Measurements from ENCODE around the gene CD44.

Gene CD44

DNA sequence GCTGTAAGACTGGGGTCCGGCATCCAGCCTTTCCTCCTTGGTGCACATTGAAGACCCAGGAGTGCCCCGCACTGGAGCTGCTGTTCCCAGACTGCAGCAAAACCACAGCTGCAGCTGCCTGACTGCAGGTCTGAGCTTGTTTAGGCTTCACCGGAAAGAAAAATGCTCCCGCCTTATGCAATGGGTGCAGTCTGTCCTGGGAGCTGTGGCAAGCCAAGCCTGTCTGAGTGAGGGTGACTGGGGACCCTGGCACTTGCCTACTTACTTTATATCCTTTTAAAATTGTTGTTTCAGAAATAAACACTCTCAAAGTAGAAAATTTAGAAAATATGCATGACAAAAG lies 23.3 kb upstream of the CD44 start:
- Histone ChIP-seq H3K4me1 (no peaks in the 10 kb centered on the region), H3K4me3 (ENCODE audit: low read depth, low read length) (no peak overlapping the region), H3K27me3 (no peaks in the 10 kb centered on the region), H3K36me3 (no peaks in the 10 kb centered on the region), H3K9me3 (no peaks in the 10 kb centered on the region)
- DNase-seq: no peak
- TF ChIP-seq, protein P1, sequence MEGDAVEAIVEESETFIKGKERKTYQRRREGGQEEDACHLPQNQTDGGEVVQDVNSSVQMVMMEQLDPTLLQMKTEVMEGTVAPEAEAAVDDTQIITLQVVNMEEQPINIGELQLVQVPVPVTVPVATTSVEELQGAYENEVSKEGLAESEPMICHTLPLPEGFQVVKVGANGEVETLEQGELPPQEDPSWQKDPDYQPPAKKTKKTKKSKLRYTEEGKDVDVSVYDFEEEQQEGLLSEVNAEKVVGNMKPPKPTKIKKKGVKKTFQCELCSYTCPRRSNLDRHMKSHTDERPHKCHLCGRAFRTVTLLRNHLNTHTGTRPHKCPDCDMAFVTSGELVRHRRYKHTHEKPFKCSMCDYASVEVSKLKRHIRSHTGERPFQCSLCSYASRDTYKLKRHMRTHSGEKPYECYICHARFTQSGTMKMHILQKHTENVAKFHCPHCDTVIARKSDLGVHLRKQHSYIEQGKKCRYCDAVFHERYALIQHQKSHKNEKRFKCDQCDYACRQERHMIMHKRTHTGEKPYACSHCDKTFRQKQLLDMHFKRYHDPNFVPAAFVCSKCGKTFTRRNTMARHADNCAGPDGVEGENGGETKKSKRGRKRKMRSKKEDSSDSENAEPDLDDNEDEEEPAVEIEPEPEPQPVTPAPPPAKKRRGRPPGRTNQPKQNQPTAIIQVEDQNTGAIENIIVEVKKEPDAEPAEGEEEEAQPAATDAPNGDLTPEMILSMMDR (IDR thresholded peaks at IDR 0.05; ENCODE audit: low read depth, low read length): no peak

DNA sequence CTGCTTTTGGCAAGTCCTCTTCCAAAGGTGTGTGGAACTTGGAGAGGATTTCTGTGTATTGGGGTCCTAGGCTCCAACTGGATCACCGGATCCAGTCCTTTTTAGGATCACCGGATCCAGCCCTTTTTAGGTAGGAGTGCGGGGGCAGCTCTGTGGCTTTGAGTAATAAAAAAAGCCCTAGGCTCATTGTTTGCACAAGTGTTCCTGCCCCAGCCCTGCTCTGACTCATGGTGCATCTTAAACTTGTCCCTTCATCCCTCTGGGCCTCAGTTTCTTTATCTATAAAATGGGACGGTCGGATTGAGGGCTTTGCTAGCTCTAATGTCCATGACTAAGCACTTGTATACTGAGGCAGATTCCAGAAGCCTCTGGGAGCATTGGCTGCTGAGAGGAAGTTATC lies 22.7 kb upstream of the CD44 start:
- Histone ChIP-seq H3K4me3 (ENCODE audit: low read depth, low read length) (no peak overlapping the region), H3K27me3 (no peaks in the 10 kb centered on the region), H3K9me3 (no peaks in the 10 kb centered on the region), H3K4me1 (no peaks in the 10 kb centered on the region), H3K36me3 (no peaks in the 10 kb centered on the region)
- TF ChIP-seq, protein P1 (IDR thresholded peaks at IDR 0.05; ENCODE audit: low read depth, low read length): no peak
- no peak for DNase-seq

DNA sequence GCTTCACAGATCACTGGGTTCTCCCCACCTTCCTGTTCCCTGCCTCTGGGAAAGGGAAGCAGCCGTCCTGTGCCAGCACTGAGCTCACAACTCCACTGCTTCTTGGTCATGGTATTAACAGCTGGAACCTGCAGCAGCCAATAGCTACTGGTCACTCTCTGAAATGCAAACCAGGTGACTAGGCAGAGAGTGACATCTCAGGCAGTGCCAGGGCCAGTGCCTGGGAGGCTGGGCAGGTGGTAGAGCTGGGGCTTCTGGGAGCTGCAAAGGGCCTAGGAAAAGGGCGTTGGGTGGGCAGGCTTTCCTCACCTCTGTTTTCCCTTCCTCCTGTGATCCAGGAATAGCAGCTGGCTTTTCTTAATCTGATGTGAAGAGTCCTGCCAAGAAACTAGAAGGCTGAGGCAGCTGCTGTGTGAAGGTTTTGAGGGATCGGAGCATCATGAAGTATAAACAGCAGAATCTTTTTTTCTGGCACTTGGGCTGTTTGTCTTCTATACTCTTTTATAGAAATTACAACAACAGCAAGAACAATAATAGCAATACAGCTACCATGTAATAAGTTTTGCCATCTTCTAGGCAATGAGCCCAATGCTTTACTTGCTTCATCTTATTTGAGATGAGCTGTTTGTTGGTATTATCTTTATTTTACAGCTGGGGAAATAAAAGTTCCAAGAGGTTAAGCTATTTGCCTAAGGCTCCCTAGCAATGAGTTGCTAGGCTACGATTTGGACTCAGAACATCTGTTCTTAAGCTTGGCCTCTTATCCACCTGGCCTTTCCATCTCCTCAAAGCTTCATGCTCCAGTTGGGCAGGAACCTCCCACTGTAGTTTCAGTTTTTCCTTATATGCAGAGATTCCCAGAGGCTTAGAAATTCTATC lies 22.0 kb upstream of the CD44 start:
- Histone ChIP-seq H3K36me3 (no peaks in the 10 kb centered on the region), H3K9me3 (no peaks in the 10 kb centered on the region), H3K4me1 (no peaks in the 10 kb centered on the region), H3K4me3 (ENCODE audit: low read depth, low read length) (no peak overlapping the region), H3K27me3 (no peaks in the 10 kb centered on the region)
- DNase-seq: no peak
- TF ChIP-seq, protein P1 (IDR thresholded peaks at IDR 0.05; ENCODE audit: low read depth, low read length): no peak

DNA sequence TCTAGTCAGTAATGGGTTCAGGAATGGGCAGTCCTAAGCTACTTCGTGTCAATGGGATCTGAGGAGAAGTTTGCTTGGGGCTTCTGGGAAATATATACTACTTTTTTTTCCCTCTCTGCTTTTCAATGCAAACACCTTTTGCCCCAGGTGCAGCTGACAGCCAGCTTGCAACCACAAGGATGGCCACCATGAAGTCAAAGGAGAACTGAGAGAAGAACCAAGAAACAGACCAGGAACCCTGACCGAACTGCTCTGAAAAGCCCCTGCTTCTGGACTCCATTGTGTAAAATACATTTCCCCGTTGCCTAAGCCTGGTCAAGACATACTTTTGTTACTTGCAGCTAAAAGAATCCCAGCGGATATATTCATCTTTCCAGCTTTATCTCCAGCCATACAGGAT lies 20.1 kb upstream of the CD44 start:
- TF ChIP-seq, protein P1 (IDR thresholded peaks at IDR 0.05; ENCODE audit: low read depth, low read length): no peak
- H3K9me3 ChIP-seq: no peaks in the 10 kb centered on the region
- no peaks in the 10 kb centered on the region for H3K36me3 ChIP-seq
- no peak overlapping the region for H3K4me3 ChIP-seq (ENCODE audit: low read depth, low read length)
- H3K27me3 ChIP-seq: no peaks in the 10 kb centered on the region
- H3K4me1 ChIP-seq: no peaks in the 10 kb centered on the region
- DNase-seq: no peak

DNA sequence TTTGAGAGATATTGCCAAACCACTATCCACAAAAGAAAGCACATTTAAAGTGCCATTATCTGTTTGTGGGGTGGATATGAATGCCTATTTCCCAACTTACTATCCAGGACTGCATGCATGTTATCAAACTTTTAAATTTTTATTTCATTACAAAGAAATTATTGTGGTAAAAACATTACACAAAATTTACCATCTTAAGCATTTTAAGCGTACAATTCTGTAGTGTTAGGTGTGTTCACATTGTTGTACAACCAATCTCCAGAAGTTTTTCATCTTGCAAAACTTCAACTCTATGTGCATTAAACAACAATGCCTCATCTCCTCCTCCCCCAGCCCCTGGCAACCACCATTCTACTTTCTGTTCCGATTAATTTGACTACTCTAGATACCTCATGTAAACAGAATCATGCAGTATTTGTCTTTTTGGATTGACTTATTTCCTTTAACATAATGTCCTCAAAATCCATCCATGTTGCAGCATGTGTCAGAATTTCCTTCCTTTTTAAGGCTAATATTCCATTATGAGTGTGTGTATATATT lies 17.6 kb upstream of the CD44 start:
- TF ChIP-seq, protein P1 (IDR thresholded peaks at IDR 0.05; ENCODE audit: low read depth, low read length): no peak
- Histone ChIP-seq H3K27me3 (no peaks in the 10 kb centered on the region), H3K4me3 (ENCODE audit: low read depth, low read length) (no peak overlapping the region), H3K9me3 (no peaks in the 10 kb centered on the region), H3K36me3 (no peaks in the 10 kb centered on the region), H3K4me1 (no peaks in the 10 kb centered on the region)
- DNase-seq: no peak

DNA sequence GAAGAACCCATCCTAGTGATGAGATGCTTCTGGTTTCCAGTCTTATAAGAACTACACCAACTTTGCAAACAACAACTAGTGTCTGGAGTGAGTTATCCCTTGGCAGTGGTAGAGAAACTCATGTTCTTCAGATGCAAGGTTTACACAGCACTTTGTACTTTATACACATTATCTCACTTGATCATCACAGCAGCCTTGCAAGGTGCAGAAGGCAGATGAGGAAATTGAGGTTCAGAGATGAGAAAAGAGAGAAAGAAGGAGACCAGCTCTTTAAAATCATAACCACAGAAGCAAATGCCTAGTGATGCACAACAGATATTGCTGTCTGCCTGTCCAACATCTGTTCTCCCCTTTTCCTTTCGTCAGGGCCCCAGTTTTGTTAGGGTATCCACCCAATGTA lies 16.7 kb upstream of the CD44 start:
- DNase-seq: no peak
- TF ChIP-seq, protein P1 (IDR thresholded peaks at IDR 0.05; ENCODE audit: low read depth, low read length): no peak
- Histone ChIP-seq H3K9me3 (no peaks in the 10 kb centered on the region), H3K27me3 (no peaks in the 10 kb centered on the region), H3K4me3 (ENCODE audit: low read depth, low read length) (no peak overlapping the region), H3K36me3 (no peaks in the 10 kb centered on the region), H3K4me1 (no peaks in the 10 kb centered on the region)
